Mononuclear cell (primary cell): ENCODE data around the gene NAIF1. TPM values are rescaled to one million over a fixed set of nuclear protein-coding genes. Genes with fewer than 3 reads are reported as not detected.

Source experiments
- H3K27me3 ChIP-seq: 2 replicates; pipeline ENCODE4 v1.6.0; 2011; ENCODE audit warnings: low read length, control low read depth; ENCODE audit not compliant: insufficient read depth
- H3K4me1 ChIP-seq: 2 replicates; pipeline ENCODE4 v1.5.1; 2011; ENCODE audit warnings: mild to moderate bottlenecking, low read length, control low read depth; ENCODE audit not compliant: insufficient read depth
- H3K4me3 ChIP-seq: 2 replicates; pipeline ENCODE4 v1.5.1; 2011; ENCODE audit warnings: mild to moderate bottlenecking, low read length, moderate library complexity
- H3K9me3 ChIP-seq: 2 replicates; pipeline ENCODE4 v1.5.1; 2011; ENCODE audit warnings: low read depth, mild to moderate bottlenecking, control low read depth, low read length
- total RNA-seq: library from RNA; depleted of rRNA; stranded (reverse); fragments of >200 nt; gene quantifications from one replicate; pipeline ENCODE4 v1.2.3, GENCODE V29; 2012

NAIF1 gene
- total RNA-seq, 1 donor = 14.0 TPM

- no peak overlapping the region for H3K4me3 ChIP-seq
- H3K4me1 ChIP-seq = peaks cover 69% of the 10 kb centered on the region
Measured at GRCh38 chr9:128096616-128097536, 29.8 kb upstream of the NAIF1 start.

GRCh38 chr9:128094950-128095544 is 27.9 kb upstream of the NAIF1 start:
- no peak overlapping the region for H3K4me3 ChIP-seq
- no peaks in the 10 kb centered on the region for H3K27me3 ChIP-seq
- peaks cover 79% of the 10 kb centered on the region for H3K4me1 ChIP-seq
- H3K9me3 ChIP-seq = no peaks in the 10 kb centered on the region

More at GRCh38 chr9:128096616-128097536, 29.8 kb upstream of the NAIF1 start:
- no peaks in the 10 kb centered on the region for H3K27me3 ChIP-seq
- no peaks in the 10 kb centered on the region for H3K9me3 ChIP-seq

- no peak overlapping the region for H3K4me3 ChIP-seq
- H3K4me1 ChIP-seq = peaks cover 79% of the 10 kb centered on the region
- H3K9me3 ChIP-seq = no peaks in the 10 kb centered on the region
- H3K27me3 ChIP-seq = no peaks in the 10 kb centered on the region
Measured at GRCh38 chr9:128094166-128094949, 27.2 kb upstream of the NAIF1 start.

GRCh38 chr9:128093011-128093410 is 25.9 kb upstream of the NAIF1 start:
- Histone ChIP-seq H3K27me3 (no peaks in the 10 kb centered on the region), H3K9me3 (no peaks in the 10 kb centered on the region), H3K4me1 (peaks cover 79% of the 10 kb centered on the region), H3K4me3 (no peak overlapping the region)

- Histone ChIP-seq H3K9me3 (no peaks in the 10 kb centered on the region), H3K27me3 (no peaks in the 10 kb centered on the region), H3K4me3 (no peak overlapping the region), H3K4me1 (peaks cover 73% of the 10 kb centered on the region)
Measured at GRCh38 chr9:128092199-128092977, 25.3 kb upstream of the NAIF1 start.

- H3K4me1 ChIP-seq = peaks cover 69% of the 10 kb centered on the region
- H3K27me3 ChIP-seq = no peaks in the 10 kb centered on the region
- H3K9me3 ChIP-seq = no peaks in the 10 kb centered on the region
- no peak overlapping the region for H3K4me3 ChIP-seq
Measured at GRCh38 chr9:128091571-128091970, 24.5 kb upstream of the NAIF1 start.

- Histone ChIP-seq H3K4me1 (peaks cover 69% of the 10 kb centered on the region), H3K9me3 (no peaks in the 10 kb centered on the region), H3K27me3 (no peaks in the 10 kb centered on the region), H3K4me3 (no peak overlapping the region)
Measured at GRCh38 chr9:128091144-128091543, 24.0 kb upstream of the NAIF1 start.

- no peaks in the 10 kb centered on the region for H3K27me3 ChIP-seq
- H3K4me1 ChIP-seq = peaks cover 56% of the 10 kb centered on the region
- no peak overlapping the region for H3K4me3 ChIP-seq
- no peaks in the 10 kb centered on the region for H3K9me3 ChIP-seq
Measured at GRCh38 chr9:128089299-128089698, 22.2 kb upstream of the NAIF1 start.

GRCh38 chr9:128088253-128088945 is 21.3 kb upstream of the NAIF1 start:
- Histone ChIP-seq H3K27me3 (no peaks in the 10 kb centered on the region), H3K4me3 (no peak overlapping the region), H3K4me1 (peaks cover 53% of the 10 kb centered on the region), H3K9me3 (no peaks in the 10 kb centered on the region)

GRCh38 chr9:128087262-128087661 is 20.1 kb upstream of the NAIF1 start:
- H3K27me3 ChIP-seq = no peaks in the 10 kb centered on the region
- H3K4me3 ChIP-seq = no peak overlapping the region
- H3K9me3 ChIP-seq = no peaks in the 10 kb centered on the region
- H3K4me1 ChIP-seq = peaks cover 41% of the 10 kb centered on the region

- Histone ChIP-seq H3K4me1 (peaks cover 39% of the 10 kb centered on the region), H3K4me3 (no peak overlapping the region), H3K27me3 (no peaks in the 10 kb centered on the region), H3K9me3 (no peaks in the 10 kb centered on the region)
Measured at GRCh38 chr9:128085943-128086342, 18.8 kb upstream of the NAIF1 start.

GRCh38 chr9:128084746-128085145 is 17.6 kb upstream of the NAIF1 start:
- no peaks in the 10 kb centered on the region for H3K27me3 ChIP-seq
- H3K9me3 ChIP-seq = no peaks in the 10 kb centered on the region
- H3K4me1 ChIP-seq = peaks cover 34% of the 10 kb centered on the region
- no peak overlapping the region for H3K4me3 ChIP-seq

- no peak overlapping the region for H3K4me3 ChIP-seq
- H3K27me3 ChIP-seq = no peaks in the 10 kb centered on the region
- H3K9me3 ChIP-seq = no peaks in the 10 kb centered on the region
- H3K4me1 ChIP-seq = peaks cover 38% of the 10 kb centered on the region
Measured at GRCh38 chr9:128082151-128082550, 15.0 kb upstream of the NAIF1 start.

GRCh38 chr9:128081056-128081455 is 13.9 kb upstream of the NAIF1 start:
- Histone ChIP-seq H3K4me1 (peaks cover 41% of the 10 kb centered on the region), H3K4me3 (no peak overlapping the region), H3K27me3 (no peaks in the 10 kb centered on the region), H3K9me3 (no peaks in the 10 kb centered on the region)
